ENCODE measurements around the gene ARFGEF3. TPM values are rescaled to one million over a fixed set of nuclear protein-coding genes. Genes with fewer than 3 reads are reported as not detected.

ARFGEF3 gene
- total RNA-seq, 1 experiment from 2014 or later: 5.2 TPM

DNA sequence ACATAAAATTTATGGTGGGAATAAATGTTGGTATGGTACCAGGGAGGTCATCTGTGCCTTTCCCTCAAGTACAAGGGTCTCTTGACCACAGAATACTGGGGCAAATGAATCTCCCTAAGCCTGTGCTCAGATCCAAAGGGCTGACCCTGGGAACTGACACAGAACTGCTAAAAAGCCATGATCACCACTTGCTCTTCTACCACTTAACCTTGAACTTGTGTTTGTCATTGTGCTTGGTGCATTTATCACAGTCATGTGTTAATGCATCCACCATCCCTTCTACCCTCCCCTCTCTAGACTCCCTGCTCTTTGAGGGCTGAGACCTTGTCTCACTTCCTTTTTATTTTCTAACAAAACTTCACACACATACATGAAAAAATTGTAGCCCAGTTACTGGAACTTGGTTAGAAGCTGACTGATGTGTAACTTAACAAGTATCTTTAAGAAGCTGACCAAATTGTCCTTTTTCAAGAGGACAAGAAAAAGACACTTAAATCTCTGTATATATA is 102.7 kb downstream of the ARFGEF3 start:
- no peaks in the 10 kb centered on the region for H3K9me3 ChIP-seq
- DNase-seq: no peak
- H3K4me1 ChIP-seq: no peaks in the 10 kb centered on the region
- no peaks in the 10 kb centered on the region for H3K36me3 Mint-ChIP-seq (ENCODE audit: insufficient read depth, unreplicated experiment)
- H3K27me3 Mint-ChIP-seq (ENCODE audit: insufficient read depth, unreplicated experiment): no peaks in the 10 kb centered on the region
- no TSS peak for BruUV-seq (replicated peaks)
- H3K27ac Mint-ChIP-seq (ENCODE audit: unreplicated experiment): no peak overlapping the region
- H3K9me3 Mint-ChIP-seq (ENCODE audit: unreplicated experiment): no peaks in the 10 kb centered on the region
- ChIA-PET POLR2A (no interaction called here), CTCF (no interaction called here)
- H3K4me3 Mint-ChIP-seq (ENCODE audit: unreplicated experiment): no peak overlapping the region
- H3K36me3 ChIP-seq (ENCODE audit: control insufficient read depth, insufficient read depth, low read length): no peaks in the 10 kb centered on the region
- intact Hi-C loops (cut with micrococcal nuclease; ENCODE audit: unreplicated experiment): no loop called here
- no peak for TF ChIP-seq CTCF (IDR thresholded peaks at IDR 0.05; ENCODE audit: insufficient read depth in 1 of 2, low read depth in 1 of 2, low read length in 1 of 2, severe bottlenecking in 1 of 2, unreplicated experiment in 1 of 2)
- no peaks in the 10 kb centered on the region for H3K27me3 ChIP-seq (replicated peaks; ENCODE audit: control insufficient read depth, insufficient read depth, low read length)
- H3K4me3 ChIP-seq (ENCODE audit: low read depth, low read length): no peak overlapping the region
- peaks cover 8% of the 10 kb centered on the region for H3K4me1 Mint-ChIP-seq (ENCODE audit: low read depth, unreplicated experiment)

- no peaks in the 10 kb centered on the region for H3K9me3 Mint-ChIP-seq (ENCODE audit: unreplicated experiment)
- H3K4me1 Mint-ChIP-seq (ENCODE audit: low read depth, unreplicated experiment): peaks cover 8% of the 10 kb centered on the region
- intact Hi-C loops (cut with micrococcal nuclease; ENCODE audit: unreplicated experiment): no loop called here
- peaks cover 4% of the 10 kb centered on the region for H3K36me3 Mint-ChIP-seq (ENCODE audit: insufficient read depth, unreplicated experiment)
- no peaks in the 10 kb centered on the region for H3K27me3 Mint-ChIP-seq (ENCODE audit: insufficient read depth, unreplicated experiment)
- no peaks in the 10 kb centered on the region for H3K36me3 ChIP-seq (ENCODE audit: control insufficient read depth, insufficient read depth, low read length)
- POLR2A ChIA-PET: no interaction called here
- DNase-seq: no peak
- H3K4me3 Mint-ChIP-seq (ENCODE audit: unreplicated experiment): no peak overlapping the region
- no peak overlapping the region for H3K4me3 ChIP-seq (ENCODE audit: low read depth, low read length)
- no peaks in the 10 kb centered on the region for H3K4me1 ChIP-seq
- H3K27ac Mint-ChIP-seq (ENCODE audit: unreplicated experiment): no peak overlapping the region
- no peaks in the 10 kb centered on the region for H3K27me3 ChIP-seq (replicated peaks; ENCODE audit: control insufficient read depth, insufficient read depth, low read length)
- no peak for TF ChIP-seq CTCF (IDR thresholded peaks at IDR 0.05; ENCODE audit: insufficient read depth in 1 of 2, low read depth in 1 of 2, low read length in 1 of 2, severe bottlenecking in 1 of 2, unreplicated experiment in 1 of 2)
- CTCF ChIA-PET: no interaction called here
- no TSS peak for BruUV-seq (replicated peaks)
- no peaks in the 10 kb centered on the region for H3K9me3 ChIP-seq
Observed at GRCh38 chr6:138266095-138266494, 104.4 kb downstream of the ARFGEF3 start.

- Histone ChIP-seq H3K36me3 (ENCODE audit: control insufficient read depth, insufficient read depth, low read length) (no peaks in the 10 kb centered on the region), H3K9me3 (no peaks in the 10 kb centered on the region), H3K4me1 (0 out of 2 replicates have a peak, but pooled peaks cover 7% of the 10 kb centered on the region), H3K4me3 (ENCODE audit: low read depth, low read length) (no peak overlapping the region), H3K27me3 (replicated peaks; ENCODE audit: control insufficient read depth, insufficient read depth, low read length) (no peaks in the 10 kb centered on the region)
- Mint-ChIP-seq H3K27me3 (ENCODE audit: insufficient read depth, unreplicated experiment) (no peaks in the 10 kb centered on the region), H3K4me3 (ENCODE audit: unreplicated experiment) (no peak overlapping the region), H3K4me1 (ENCODE audit: low read depth, unreplicated experiment) (peaks cover 8% of the 10 kb centered on the region), H3K27ac (ENCODE audit: unreplicated experiment) (no peak overlapping the region), H3K36me3 (ENCODE audit: insufficient read depth, unreplicated experiment) (peaks cover 4% of the 10 kb centered on the region), H3K9me3 (ENCODE audit: unreplicated experiment) (no peaks in the 10 kb centered on the region)
- intact Hi-C loops (cut with micrococcal nuclease; ENCODE audit: unreplicated experiment): no loop called here
- ChIA-PET CTCF (no interaction called here), POLR2A (no interaction called here)
- no TSS peak for BruUV-seq (replicated peaks)
- no peak for TF ChIP-seq CTCF (IDR thresholded peaks at IDR 0.05; ENCODE audit: insufficient read depth in 1 of 2, low read depth in 1 of 2, low read length in 1 of 2, severe bottlenecking in 1 of 2, unreplicated experiment in 1 of 2)
- DNase-seq: no peak
Observed at GRCh38 chr6:138267971-138268895, 106.5 kb downstream of the ARFGEF3 start.
